Measurements from ENCODE around the gene RNU6-1. TPM values are rescaled to one million over a fixed set of nuclear protein-coding genes. Genes with fewer than 3 reads are reported as not detected.
A peak's percentile ranks its signal among the peaks of the same experiment; 100 is the strongest.

Gene RNU6-1
- total and polyA plus RNA-seq, 10 donors = not detected

DNA sequence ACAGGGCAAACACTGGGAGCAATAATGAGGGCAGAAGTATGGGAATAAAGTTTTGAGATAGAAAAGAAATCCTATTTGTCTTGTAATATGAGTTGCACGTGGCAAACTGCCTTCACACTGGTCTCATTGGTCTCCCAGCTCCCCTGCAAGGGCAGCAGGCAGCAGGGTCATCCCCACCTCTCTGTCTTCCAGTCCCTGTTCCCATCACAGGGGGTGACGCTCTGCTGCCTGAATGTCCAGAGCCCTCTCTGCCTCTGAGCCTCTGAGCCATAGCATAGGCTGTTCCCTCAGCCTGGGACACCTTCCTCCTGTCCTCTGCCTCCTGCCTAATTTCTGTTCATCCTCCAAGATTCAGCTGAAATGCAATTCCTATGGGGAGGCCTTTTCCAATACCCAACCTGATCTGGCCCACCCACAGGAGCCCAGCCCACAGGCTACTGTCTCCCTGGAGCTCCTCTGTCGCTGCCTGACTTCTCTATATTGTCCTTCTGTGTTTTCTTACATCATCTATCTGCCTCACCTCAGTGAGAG is 26.7 kb downstream of the RNU6-1 start:
- peaks cover 0 to 31% (median 0%) of the 10 kb centered on the region in 6 donors for H3K36me3 ChIP-seq
- H3K9me3 ChIP-seq = peaks cover 0 to 16% (median 6%) of the 10 kb centered on the region in 8 donors
- H3K4me1 ChIP-seq = peaks cover 0 to 7% (median 2%) of the 10 kb centered on the region in 6 donors
- no peak for TF ChIP-seq POLR2A (IDR thresholded peaks at IDR 0.05)
- no peak for TF ChIP-seq POLR2AphosphoS5 (IDR thresholded peaks at IDR 0.05)
- TF ChIP-seq, protein P1, sequence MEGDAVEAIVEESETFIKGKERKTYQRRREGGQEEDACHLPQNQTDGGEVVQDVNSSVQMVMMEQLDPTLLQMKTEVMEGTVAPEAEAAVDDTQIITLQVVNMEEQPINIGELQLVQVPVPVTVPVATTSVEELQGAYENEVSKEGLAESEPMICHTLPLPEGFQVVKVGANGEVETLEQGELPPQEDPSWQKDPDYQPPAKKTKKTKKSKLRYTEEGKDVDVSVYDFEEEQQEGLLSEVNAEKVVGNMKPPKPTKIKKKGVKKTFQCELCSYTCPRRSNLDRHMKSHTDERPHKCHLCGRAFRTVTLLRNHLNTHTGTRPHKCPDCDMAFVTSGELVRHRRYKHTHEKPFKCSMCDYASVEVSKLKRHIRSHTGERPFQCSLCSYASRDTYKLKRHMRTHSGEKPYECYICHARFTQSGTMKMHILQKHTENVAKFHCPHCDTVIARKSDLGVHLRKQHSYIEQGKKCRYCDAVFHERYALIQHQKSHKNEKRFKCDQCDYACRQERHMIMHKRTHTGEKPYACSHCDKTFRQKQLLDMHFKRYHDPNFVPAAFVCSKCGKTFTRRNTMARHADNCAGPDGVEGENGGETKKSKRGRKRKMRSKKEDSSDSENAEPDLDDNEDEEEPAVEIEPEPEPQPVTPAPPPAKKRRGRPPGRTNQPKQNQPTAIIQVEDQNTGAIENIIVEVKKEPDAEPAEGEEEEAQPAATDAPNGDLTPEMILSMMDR (IDR thresholded peaks at IDR 0.05 in 8 of 11, conservative IDR thresholded peaks at IDR 0.05 in 3 of 11) = no peak
- no peak overlapping the region for H3K27ac ChIP-seq
- WGBS, 5 donors = 79 to 91% (median 88%) methylated on average over 3 of the region's 3 CpGs
- peak; percentile 40 for DNase-seq
- peaks cover 0 to 13% (median 0%) of the 10 kb centered on the region in 7 donors for H3K27me3 ChIP-seq (replicated peaks in 1 of 7)
- intact Hi-C loops (cut with DNase I; ENCODE audit: low total_unique reads) = no loop called here
- H3K4me3 ChIP-seq = no peak overlapping the region

DNA sequence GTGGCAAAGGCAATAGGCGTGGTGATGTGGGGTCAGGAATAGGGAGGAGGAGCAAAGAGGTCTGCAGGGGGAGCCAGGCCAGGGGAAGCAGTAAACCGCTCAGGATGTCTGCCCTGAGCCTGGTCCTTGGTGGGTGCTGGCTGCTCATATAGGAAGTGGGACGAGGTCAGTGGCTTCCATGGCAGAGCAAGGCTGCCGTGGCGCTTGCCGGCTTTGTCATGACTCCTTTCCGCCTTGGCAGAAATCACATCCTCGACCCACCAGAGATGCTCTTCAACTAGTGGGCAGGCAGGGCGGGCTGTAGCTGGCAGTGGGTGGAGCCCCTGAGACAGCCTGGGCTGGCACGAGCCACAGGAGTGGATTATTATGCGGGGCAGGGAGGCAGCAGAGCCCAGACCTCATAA is 27.6 kb downstream of the RNU6-1 start:
- peak; percentile 80 for DNase-seq
- Histone ChIP-seq H3K27me3 (replicated peaks in 1 of 7) (peaks cover 0 to 4% (median 0%) of the 10 kb centered on the region in 7 donors), H3K4me1 (peaks cover 0 to 7% (median 2%) of the 10 kb centered on the region in 6 donors), H3K27ac (no peak overlapping the region), H3K36me3 (peaks cover 0 to 40% (median 1%) of the 10 kb centered on the region in 6 donors), H3K9me3 (peaks cover 0 to 16% (median 6%) of the 10 kb centered on the region in 8 donors), H3K4me3 (no peak overlapping the region)
- WGBS, 5 donors = 43 to 58% (median 45%) methylated on average over 8 to 11 of the region's 11 CpGs
- TF ChIP-seq, protein P1 (IDR thresholded peaks at IDR 0.05 in 8 of 11, conservative IDR thresholded peaks at IDR 0.05 in 3 of 11) = no peak
- peak; percentile 44 to 70 (median 66) for TF ChIP-seq POLR2AphosphoS5 (IDR thresholded peaks at IDR 0.05)
- intact Hi-C loops (cut with DNase I; ENCODE audit: low total_unique reads) = no loop called here

DNA sequence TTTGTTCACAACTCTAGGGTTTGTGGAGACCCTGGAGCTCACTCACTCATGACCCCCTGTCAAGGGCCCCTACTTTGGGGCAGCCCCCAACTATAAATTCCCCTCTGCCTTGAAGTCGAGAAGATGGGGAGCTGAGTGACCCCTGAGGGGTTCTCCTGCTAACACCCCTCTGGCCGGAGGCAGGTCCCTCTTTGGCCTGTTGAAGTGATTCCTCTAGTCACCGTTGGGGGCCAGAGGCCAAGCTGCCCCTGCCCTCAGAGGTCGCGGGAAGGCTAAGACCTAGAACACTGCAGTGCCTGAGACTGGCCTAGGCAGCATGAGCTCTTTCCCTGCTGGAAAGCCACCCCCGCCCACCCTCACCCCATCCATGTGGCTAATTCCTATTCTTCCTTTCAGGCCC is 30.0 kb downstream of the RNU6-1 start:
- H3K4me3 ChIP-seq = no peak overlapping the region
- no peaks in the 10 kb centered on the region for H3K27me3 ChIP-seq (replicated peaks in 1 of 7)
- peaks cover 0 to 13% (median 4%) of the 10 kb centered on the region in 6 donors for H3K4me1 ChIP-seq
- no peak for TF ChIP-seq POLR2A (IDR thresholded peaks at IDR 0.05)
- no peak for TF ChIP-seq POLR2AphosphoS5 (IDR thresholded peaks at IDR 0.05)
- TF ChIP-seq, protein P1 (IDR thresholded peaks at IDR 0.05 in 8 of 11, conservative IDR thresholded peaks at IDR 0.05 in 3 of 11) = no peak
- peaks cover 0 to 46% (median 2%) of the 10 kb centered on the region in 6 donors for H3K36me3 ChIP-seq
- no peak overlapping the region for H3K27ac ChIP-seq
- H3K9me3 ChIP-seq = peaks cover 0 to 1% (median under 1%) of the 10 kb centered on the region in 8 donors
- intact Hi-C loops (cut with DNase I; ENCODE audit: low total_unique reads) = no loop called here
- DNase-seq = peak; percentile 49
- 85 to 94% (median 94%) methylated on average over 5 to 6 of the region's 6 CpGs for WGBS, 5 donors

DNA sequence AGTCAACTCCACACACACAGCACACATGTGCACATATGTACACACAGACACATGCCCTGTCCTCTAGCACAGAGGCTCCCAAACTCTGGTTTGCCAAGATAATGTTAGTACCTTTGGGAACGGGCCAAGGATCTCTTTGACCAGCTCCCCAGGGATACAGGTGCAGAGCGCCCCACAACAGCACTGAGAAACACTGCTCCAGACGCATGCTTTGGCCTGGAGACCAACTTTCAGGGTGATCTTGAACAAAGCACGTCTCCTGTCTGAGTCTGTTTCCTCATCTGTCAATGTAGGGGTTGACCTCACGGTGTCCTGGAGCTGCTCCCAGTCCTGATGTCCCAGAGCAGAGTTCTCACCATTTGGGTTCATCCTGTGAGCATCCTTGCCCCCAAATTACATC is 30.4 kb downstream of the RNU6-1 start:
- H3K36me3 ChIP-seq = peaks cover 0 to 43% (median 2%) of the 10 kb centered on the region in 6 donors
- no peak overlapping the region for H3K27ac ChIP-seq
- peak; percentile 27 for DNase-seq
- no peaks in the 10 kb centered on the region for H3K9me3 ChIP-seq
- H3K4me1 ChIP-seq = peaks cover 0 to 13% (median 6%) of the 10 kb centered on the region in 6 donors
- no peak for TF ChIP-seq POLR2A (IDR thresholded peaks at IDR 0.05)
- TF ChIP-seq, protein P1 (IDR thresholded peaks at IDR 0.05 in 8 of 11, conservative IDR thresholded peaks at IDR 0.05 in 3 of 11) = no peak
- TF ChIP-seq POLR2AphosphoS5 (IDR thresholded peaks at IDR 0.05) = no peak
- no peak overlapping the region for H3K4me3 ChIP-seq
- H3K27me3 ChIP-seq (replicated peaks in 1 of 7) = no peaks in the 10 kb centered on the region
- intact Hi-C loops (cut with DNase I; ENCODE audit: low total_unique reads) = no loop called here
- WGBS, 5 donors = 85 to 100% (median 93%) methylated on average over 3 to 5 of the region's 5 CpGs
